Erythroblast (primary cell): ENCODE data around the gene MARCHF2.

Experiments used
- DNase-seq, 2 experiments: peaks; one replicate each; lab custom pipeline; 2025; lab: John Stamatoyannopoulos, UW
- GATA1 ChIP-seq: IDR thresholded peaks from 2 replicates; pipeline ENCODE4 v1.6.1; 2011; ENCODE audit warnings: low read depth, mild to moderate bottlenecking, control low read depth, low read length, moderate library complexity
- POLR2A ChIP-seq: IDR thresholded peaks from 2 replicates; pipeline ENCODE4 v1.6.1; 2011; ENCODE audit warnings: mild to moderate bottlenecking, low read length

MARCHF2 gene

DNA sequence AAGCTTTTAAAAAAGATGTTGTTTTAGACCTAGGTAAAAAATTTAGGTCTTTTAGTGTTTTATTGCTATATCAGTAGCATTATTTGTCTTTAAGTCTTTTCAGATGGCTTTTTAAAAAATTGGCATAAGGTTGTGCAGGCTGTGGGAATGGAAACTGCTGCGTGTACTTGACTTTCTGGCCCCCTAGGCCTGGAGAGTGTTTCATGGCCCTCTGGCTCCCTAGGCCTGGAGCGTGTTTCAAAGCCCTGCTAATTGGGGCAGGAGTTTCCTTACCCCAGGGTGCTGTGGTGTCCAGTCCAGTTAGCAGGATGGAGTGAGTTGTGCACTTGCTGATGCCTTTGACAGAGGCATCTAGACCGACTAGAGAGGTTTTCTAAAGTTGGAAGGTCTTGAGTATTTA, 65.5 kb downstream of the MARCHF2 start:
- no peak for DNase-seq
- TF ChIP-seq POLR2A (no peak), GATA1 (no peak)

DNA sequence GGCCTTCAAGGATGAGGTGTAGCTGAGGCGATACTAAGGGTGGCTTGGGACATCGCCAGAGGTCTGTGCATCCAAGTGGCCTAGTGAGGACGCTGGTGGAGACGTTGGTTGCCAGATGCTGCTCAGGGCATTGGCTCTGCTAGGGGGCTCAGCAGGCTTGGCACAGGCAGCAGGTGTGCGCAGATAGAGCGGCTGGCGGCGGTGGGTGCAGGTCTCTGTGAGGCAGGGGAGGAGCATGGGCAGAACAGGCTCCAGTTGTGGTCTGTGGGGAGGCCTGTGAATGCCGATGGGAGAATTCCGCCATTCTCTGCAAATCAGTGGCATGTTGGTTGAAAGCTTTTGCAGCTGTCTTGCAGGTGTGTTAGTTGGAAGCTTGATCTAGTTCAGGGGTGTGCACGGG, 68.1 kb downstream of the MARCHF2 start:
- no peak for TF ChIP-seq POLR2A
- no peak for TF ChIP-seq GATA1

DNA sequence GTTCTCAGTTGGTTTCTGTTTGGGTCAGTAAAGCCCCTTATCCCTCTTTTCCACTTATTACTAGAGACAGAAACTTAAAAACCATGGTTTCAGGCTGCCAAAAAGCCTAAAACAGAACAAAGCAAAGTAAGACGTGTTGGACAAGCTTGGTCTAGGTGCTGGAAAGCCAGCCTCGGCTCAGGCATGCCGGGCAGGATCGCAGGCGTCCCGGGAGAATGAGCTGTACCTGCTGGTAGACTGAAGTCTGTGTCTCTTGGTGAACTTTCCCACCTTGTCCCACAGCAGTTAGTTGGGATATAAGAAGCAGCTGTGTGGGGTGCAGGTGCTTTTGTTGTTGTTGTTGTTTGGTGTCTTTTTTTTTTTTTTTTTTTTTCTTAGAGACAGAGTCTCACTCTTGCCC, 68.5 kb downstream of the MARCHF2 start:
- DNase-seq, result no peak
- no peak for TF ChIP-seq GATA1
- no peak for TF ChIP-seq POLR2A

More for the DNA sequence above, 68.1 kb downstream of the MARCHF2 start:
- no peak for DNase-seq

DNA sequence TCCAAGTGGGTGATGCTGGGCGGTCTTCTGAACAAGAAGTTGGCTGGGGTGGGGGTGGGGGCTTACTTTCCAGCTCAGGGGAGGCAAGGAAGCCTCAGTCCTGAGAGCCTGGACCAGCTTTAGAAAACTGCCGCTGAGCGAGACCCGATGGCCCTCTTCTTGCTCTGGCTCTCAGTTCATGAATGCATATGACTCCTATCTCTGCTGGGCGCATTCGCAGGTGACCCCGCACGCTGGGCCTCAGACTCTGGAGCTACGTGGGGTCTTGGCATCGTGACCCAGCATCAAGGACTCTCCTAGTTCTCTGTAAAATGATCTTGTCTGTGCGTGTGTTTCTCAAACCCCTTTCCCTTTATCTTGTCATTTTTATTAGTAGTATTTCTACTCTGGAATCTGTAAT, 69.6 kb downstream of the MARCHF2 start:
- TF ChIP-seq POLR2A (no peak), GATA1 (no peak)
- DNase-seq, result no peak

DNA sequence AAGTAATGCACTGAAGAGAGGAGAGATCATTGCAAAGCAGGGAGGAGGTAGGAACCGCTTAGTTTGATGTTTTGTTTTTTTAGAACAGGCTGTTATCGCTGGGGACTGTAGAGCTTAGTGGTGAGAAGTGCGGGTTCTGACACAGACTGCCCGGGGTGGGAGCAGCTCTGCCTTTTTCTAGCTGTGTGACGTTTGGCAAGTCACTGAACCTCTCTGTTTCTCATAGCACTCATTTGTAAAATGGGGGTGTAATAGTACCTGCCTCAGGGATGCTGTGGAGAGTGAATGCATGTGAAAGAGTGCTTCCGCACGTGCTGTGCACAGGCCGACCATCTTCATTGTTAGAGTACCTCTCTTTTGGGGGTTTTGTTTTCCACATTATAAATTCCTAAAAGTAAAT, 70.1 kb downstream of the MARCHF2 start:
- TF ChIP-seq POLR2A (no peak), GATA1 (no peak)
- DNase-seq, result no peak

DNA sequence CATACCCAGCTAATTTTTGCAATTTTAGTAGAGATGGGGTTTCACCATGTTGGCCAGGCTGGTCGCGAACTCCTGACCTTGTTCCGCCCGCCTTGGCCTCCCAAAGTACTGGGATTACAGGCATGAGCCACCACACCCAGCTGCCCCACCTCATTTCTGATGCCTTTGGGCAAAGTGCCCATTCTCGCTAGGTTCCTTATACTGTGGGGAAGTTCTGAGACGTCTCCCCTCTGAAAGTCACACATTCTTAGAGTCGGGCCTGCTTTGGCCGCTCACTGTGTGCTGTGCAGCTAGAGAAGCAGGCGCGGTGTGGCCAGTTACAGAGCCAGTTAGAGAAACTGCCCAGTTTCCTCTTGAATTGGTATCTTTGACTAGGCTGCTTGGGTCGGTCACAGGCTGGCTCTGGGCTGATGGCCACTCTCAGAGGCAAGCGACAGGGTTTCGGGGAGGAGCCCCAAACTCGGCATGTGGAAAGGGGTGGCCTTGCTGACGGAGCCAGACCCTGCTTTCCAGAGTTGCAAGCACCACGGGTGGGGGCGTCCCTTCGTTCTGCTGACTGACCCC, 71.3 kb downstream of the MARCHF2 start:
- TF ChIP-seq GATA1, result no peak
- TF ChIP-seq POLR2A, result no peak
- no peak for DNase-seq

DNA sequence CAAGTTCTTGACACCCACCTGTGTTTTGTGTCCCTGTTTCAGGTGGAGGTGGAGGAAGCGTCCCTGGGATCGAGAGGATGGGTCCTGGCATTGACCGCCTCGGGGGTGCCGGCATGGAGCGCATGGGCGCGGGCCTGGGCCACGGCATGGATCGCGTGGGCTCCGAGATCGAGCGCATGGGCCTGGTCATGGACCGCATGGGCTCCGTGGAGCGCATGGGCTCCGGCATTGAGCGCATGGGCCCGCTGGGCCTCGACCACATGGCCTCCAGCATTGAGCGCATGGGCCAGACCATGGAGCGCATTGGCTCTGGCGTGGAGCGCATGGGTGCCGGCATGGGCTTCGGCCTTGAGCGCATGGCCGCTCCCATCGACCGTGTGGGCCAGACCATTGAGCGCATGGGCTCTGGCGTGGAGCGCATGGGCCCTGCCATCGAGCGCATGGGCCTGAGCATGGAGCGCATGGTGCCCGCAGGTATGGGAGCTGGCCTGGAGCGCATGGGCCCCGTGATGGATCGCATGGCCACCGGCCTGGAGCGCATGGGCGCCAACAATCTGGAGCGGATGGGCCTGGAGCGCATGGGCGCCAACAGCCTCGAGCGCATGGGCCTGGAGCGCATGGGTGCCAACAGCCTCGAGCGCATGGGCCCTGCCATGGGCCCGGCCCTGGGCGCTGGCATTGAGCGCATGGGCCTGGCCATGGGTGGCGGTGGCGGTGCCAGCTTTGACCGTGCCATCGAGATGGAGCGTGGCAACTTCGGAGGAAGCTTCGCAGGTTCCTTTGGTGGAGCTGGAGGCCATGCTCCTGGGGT, 72.7 kb downstream of the MARCHF2 start:
- TF ChIP-seq GATA1 (no peak), POLR2A (no peak)

DNA sequence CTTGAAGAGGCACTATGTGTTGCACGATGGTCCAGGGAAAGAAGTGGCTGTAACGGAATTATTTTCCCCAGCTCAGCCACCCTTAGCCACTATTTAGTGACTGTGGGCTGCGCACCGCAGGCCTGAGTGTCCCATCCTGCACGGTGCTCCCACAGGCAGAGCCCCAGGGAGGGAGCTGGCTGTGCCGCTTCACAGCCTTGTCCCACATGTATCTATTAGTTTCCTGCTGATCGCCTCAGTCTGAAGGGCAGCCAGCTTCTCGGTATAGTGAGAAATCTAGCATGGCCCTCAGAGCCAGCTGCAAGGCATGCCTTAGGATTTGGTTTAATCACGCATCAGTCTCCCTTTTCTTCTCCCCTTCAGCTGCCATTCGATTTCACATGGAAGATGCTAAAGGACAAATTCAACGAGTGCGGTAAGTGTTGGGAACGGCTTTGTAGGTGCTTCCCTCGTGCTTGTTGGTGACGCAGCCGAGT, 73.6 kb downstream of the MARCHF2 start:
- TF ChIP-seq POLR2A (no peak), GATA1 (no peak)
- DNase-seq, result no peak

More for the DNA sequence above, 72.7 kb downstream of the MARCHF2 start:
- DNase-seq, result no peak

DNA sequence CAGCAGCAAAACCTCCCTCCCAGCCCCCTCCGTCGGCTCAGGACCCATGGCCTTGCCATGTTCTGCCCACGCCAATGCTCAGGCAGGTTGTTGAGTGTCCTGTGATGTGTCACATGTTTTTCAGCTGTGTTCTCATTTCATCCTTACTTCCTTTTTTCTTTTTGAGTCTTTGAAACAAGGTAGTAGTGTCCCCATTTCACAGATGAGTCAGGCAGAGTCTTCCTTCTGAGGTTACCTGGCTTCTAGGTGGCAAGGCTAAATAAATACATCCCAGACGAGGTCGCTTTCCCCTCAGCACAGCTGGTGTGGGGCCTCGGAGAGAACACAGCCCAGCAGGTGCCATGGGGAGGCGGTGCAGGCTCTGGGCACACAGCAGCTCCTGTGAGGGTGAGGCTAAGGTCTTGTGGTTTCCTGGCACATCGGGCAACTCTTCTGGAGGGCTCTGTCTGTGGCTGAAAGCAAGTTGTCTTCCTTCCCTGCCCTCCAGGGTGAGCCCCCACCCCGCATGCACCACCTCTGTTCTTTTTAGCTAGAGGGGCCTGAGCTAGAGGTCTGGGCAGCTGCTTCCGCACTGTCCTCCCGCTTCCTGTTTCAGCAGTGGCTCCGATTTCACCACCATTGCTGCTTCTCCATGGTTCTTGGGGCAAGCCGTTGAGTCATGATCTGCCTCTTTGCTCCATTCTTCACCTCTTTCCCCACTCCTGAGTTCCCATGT, 74.2 kb downstream of the MARCHF2 start:
- TF ChIP-seq POLR2A (no peak), GATA1 (no peak)
- DNase-seq, result no peak

DNA sequence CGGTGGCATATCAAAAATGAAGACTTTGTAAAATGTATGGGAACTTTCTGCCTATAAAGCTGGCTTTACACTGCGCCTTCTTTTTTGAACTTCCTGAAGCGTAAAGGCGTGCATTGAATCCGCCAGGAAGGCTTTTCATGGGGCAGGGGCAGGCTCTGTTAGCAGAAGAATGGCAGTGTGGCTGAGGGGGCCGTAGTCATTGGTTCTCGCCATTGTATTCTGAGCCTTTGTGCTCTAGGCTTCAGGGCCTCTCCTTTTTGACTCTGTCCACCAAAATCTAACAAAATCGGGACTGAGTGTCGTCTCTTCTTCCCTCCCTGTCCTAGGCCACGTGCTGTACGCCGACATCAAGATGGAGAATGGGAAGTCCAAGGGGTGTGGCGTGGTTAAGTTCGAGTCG, 75.3 kb downstream of the MARCHF2 start:
- no peak for DNase-seq
- no peak for TF ChIP-seq GATA1
- no peak for TF ChIP-seq POLR2A
